Activated T-helper 1 cell treated with anti-CD3 and anti-CD28 coated beads, Interleukin-2, amount 50 U/mL, for 16 hours (primary cell): ENCODE results near the gene FAM163B.

Experiments used
- DNase-seq, 2 donors: peaks; one replicate each; pipeline ENCODE4 v3.0.0-alpha.2; 2020; ENCODE audit warnings: low read depth in 1 of 2, low spot score in 1 of 2

The FAM163B gene

GRCh38 chr9:133529457-133529856, 79.7 kb downstream of the FAM163B start:
- no peak for DNase-seq

DNA sequence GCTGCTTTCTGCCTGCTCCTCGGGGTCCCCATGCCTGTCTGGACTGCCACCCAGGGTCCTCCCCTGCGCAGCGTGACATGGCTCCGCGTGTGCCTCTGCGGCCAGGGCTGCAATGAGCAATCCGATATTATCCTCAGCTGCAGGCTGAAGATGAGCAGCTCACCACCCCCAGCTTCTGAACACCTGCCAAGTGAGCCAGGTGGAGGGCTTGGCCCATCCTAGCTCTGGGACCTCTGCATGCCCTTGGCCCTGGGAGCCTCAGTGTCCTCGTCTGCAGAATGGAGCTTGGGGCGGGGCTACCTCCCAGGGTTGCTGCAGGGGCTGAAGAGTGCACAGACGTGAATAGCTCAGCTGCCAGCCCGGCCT, 80.3 kb downstream of the FAM163B start:
- DNase-seq = no peak

- no peak for DNase-seq
These were observed 81.0 kb downstream of the FAM163B start for GRCh38 chr9:133528001-133528875.

DNA sequence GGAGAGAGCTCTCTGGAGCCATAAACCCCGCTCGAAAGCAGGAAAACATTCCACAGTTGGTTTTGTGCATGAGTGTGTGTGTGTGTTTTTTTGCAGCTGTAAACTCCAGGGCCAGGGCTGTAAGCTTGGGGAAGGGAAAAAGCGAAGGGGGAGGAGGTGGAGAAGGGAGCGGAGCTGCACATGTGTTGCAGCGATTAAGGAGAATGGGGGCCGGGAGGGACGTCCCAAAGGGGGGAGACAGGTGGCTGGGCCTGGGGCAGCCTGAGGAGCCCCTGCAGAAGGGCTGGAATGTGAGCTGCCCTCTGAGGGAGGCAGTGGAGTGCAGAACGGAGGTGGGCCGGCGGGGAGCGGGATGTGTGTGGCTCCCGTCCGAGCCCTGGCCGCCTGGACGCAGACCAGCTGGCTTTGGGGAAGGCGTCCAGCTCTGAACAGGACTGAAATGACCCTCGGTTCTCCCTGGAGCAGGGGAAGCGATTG, 81.7 kb downstream of the FAM163B start:
- DNase-seq = no peak
